Mesendoderm (in vitro differentiated cells): ENCODE results near the gene SLC11A2.

Experiments
- DNase-seq: peaks from one replicate; pipeline ENCODE4 v3.0.0; 2013
- H2AK5ac ChIP-seq: 2 replicates; pipeline ENCODE4 v1.6.1; 2013; ENCODE audit warnings: low read length, inconsistent platforms
- H2BK120ac ChIP-seq: 2 replicates; pipeline ENCODE4 v1.6.1; 2013; ENCODE audit warnings: low read depth, mild to moderate bottlenecking, low read length, moderate library complexity, mixed read lengths
- H2BK15ac ChIP-seq: replicated peaks from 2 replicates; pipeline ENCODE4 v1.6.1; 2013; ENCODE audit warnings: low read depth, mild to moderate bottlenecking, moderate library complexity
- H2BK5ac ChIP-seq: 2 replicates; pipeline ENCODE4 v1.6.1; 2013; ENCODE audit warnings: low read length, inconsistent platforms
- H3K18ac ChIP-seq: 2 replicates; pipeline ENCODE4 v1.6.1; 2013; ENCODE audit warnings: mild to moderate bottlenecking, low read length, mixed read lengths
- H3K23ac ChIP-seq: one replicate; pipeline ENCODE4 v1.6.1; 2013; ENCODE audit warnings: low read length
- H3K27ac ChIP-seq: 2 replicates; pipeline ENCODE4 v1.5.1; 2013; ENCODE audit warnings: low read depth, mild to moderate bottlenecking, inconsistent platforms, low read length, moderate library complexity
- H3K27me3 ChIP-seq: 2 replicates; pipeline ENCODE4 v1.6.1; 2013; ENCODE audit warnings: low read length, control low read depth, mild to moderate bottlenecking, inconsistent platforms; ENCODE audit not compliant: insufficient read depth, poor library complexity
- H3K36me3 ChIP-seq: 2 replicates; pipeline ENCODE4 v1.6.1; 2013; ENCODE audit warnings: low read length, inconsistent platforms; ENCODE audit not compliant: control insufficient read depth, insufficient read depth
- H3K4ac ChIP-seq: one replicate; pipeline ENCODE4 v1.6.1; 2013; ENCODE audit warnings: low read depth, mild to moderate bottlenecking, low read length, moderate library complexity
- H3K4me1 ChIP-seq: 2 replicates; pipeline ENCODE4 v1.6.1; 2013; ENCODE audit warnings: low read depth, low read length, inconsistent platforms; ENCODE audit not compliant: control insufficient read depth
- H3K4me2 ChIP-seq: 2 replicates; pipeline ENCODE4 v1.6.1; 2013; ENCODE audit warnings: low read length
- H3K4me3 ChIP-seq: 2 replicates; pipeline ENCODE4 v1.5.1; 2013; ENCODE audit warnings: mild to moderate bottlenecking, low read length
- H3K56ac ChIP-seq: one replicate; pipeline ENCODE4 v1.6.1; 2013; ENCODE audit warnings: low read length
- H3K79me1 ChIP-seq: 2 replicates; pipeline ENCODE4 v1.6.1; 2013; ENCODE audit warnings: low read length, inconsistent platforms
- H3K79me2 ChIP-seq: 2 replicates; pipeline ENCODE4 v1.6.1; 2013; ENCODE audit warnings: mild to moderate bottlenecking, low read length; ENCODE audit not compliant: control insufficient read depth, insufficient read depth
- H3K9ac ChIP-seq: 2 replicates; pipeline ENCODE4 v1.6.1; 2013; ENCODE audit warnings: low read length, inconsistent platforms
- H4K5ac ChIP-seq: one replicate; pipeline ENCODE4 v1.6.1; 2013; ENCODE audit warnings: low read length
- H4K8ac ChIP-seq: one replicate; pipeline ENCODE4 v1.6.1; 2013; ENCODE audit warnings: low read depth, mild to moderate bottlenecking, control low read depth, low read length, moderate library complexity
- WGBS: extraction: QIAGEN DNeasy Blood & Tissue Kit; methylation state at CpG from one replicate; pipeline ENCODE4 v1.1.7; 2013; ENCODE audit warnings: low lambda C conversion rate, missing lambda C conversion rate; ENCODE audit not compliant: insufficient coverage; ENCODE audit errors: extremely low coverage; 5-methylcytosine and 5-hydroxymethylcytosine counted together

The SLC11A2 gene

GRCh38 chr12:50936821-50937530 lies 89.2 kb downstream of the SLC11A2 start:
- Histone ChIP-seq H3K36me3 (no peaks in the 10 kb centered on the region), H3K18ac (no peak overlapping the region), H3K4me3 (no peak overlapping the region), H3K23ac (no peak overlapping the region), H3K27me3 (no peaks in the 10 kb centered on the region), H3K56ac (no peak overlapping the region), H2AK5ac (no peak overlapping the region), H3K4me2 (no peak overlapping the region), H4K8ac (no peak overlapping the region), H3K4ac (no peak overlapping the region), H2BK15ac (no peak overlapping the region), H3K79me1 (no peaks in the 10 kb centered on the region), H4K5ac (no peak overlapping the region), H3K4me1 (no peaks in the 10 kb centered on the region), H2BK5ac (no peak overlapping the region), H3K79me2 (no peaks in the 10 kb centered on the region), H3K27ac (no peak overlapping the region), H3K9ac (no peak overlapping the region), H2BK120ac (no peak overlapping the region)
- WGBS, result no CpG with 5 or more reads among the region's 9 CpGs
- no peak for DNase-seq

DNA sequence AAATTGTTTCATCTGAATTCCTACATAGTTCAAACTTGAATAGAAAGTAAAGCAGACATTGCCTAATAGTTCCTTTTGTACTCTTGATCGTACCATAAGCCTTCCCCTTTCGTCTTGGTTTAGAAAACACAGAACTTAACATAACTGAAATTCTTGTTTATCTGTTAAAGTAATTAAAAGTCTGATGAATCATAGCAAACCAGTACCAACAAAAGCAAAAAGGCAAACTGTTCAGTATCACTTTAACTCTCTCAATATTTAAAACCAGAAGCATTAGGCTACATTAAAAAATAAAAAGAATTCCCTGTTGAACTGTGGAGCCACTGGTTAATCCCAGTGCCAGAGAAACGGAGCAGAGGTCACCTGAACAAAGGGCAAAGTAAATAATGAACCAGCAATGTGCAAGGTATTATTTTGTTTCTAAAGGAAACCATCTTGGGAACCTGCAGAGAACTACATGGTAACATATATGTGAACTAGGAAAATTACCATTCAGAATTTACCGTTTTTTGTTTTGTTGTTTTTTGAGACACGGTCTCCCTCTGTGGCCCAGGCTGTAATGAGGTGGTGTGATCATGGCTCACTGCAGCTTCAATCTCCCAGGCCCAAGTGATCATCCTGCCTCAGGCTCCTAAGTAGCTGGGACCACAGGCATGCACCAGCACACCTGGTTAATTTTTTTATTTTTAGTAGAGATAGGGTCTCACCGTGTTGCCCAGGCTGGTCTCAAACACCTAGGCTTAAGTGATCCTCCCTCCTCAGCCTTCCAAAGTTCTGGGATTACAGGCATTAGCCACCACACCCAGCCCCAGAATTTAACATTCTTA lies 91.0 kb downstream of the SLC11A2 start:
- no peaks in the 10 kb centered on the region for H3K27me3 ChIP-seq
- H3K18ac ChIP-seq, result no peak overlapping the region
- H3K4me3 ChIP-seq, result no peak overlapping the region
- no peak overlapping the region for H3K23ac ChIP-seq
- H3K36me3 ChIP-seq, result no peaks in the 10 kb centered on the region
- H3K4me2 ChIP-seq, result no peak overlapping the region
- H3K56ac ChIP-seq, result no peak overlapping the region
- H3K4ac ChIP-seq, result no peak overlapping the region
- H4K5ac ChIP-seq, result no peak overlapping the region
- H2BK120ac ChIP-seq, result no peak overlapping the region
- H2BK15ac ChIP-seq, result no peak overlapping the region
- H3K79me2 ChIP-seq, result no peaks in the 10 kb centered on the region
- H2BK5ac ChIP-seq, result no peak overlapping the region
- H2AK5ac ChIP-seq, result no peak overlapping the region
- no peaks in the 10 kb centered on the region for H3K4me1 ChIP-seq
- WGBS, result no CpG with 5 or more reads among the region's 6 CpGs
- H3K79me1 ChIP-seq, result no peaks in the 10 kb centered on the region
- no peak overlapping the region for H4K8ac ChIP-seq
- no peak overlapping the region for H3K9ac ChIP-seq
- no peak for DNase-seq
- H3K27ac ChIP-seq, result no peak overlapping the region

DNA sequence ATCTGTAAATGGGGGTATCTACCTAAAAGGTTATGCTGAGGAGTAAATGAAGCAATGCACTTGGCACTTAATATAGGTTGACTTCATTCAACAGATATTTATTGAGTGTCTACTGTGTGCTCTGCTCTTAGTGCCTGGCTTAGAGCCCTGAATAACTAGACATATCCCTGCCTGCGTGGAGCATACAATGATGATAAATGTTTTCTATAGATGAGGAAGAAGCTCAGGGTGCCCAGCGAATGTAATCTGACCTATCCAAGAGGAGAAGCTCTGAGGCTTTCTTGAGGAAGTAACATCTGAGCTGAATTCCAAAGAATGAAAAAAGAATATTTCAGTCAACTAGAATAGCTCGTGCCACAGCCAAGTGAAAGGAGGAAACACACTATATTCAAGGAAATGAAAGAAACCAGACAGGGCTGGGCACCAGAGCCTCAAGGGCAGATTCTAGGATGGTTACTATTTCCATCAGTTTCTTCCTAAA lies 91.8 kb downstream of the SLC11A2 start:
- Histone ChIP-seq H2AK5ac (no peak overlapping the region), H3K4me2 (no peak overlapping the region), H4K5ac (no peak overlapping the region), H3K4me1 (no peaks in the 10 kb centered on the region), H3K4me3 (no peak overlapping the region), H3K36me3 (no peaks in the 10 kb centered on the region), H3K56ac (no peak overlapping the region), H3K79me1 (no peaks in the 10 kb centered on the region), H2BK5ac (no peak overlapping the region), H3K4ac (no peak overlapping the region), H3K23ac (no peak overlapping the region), H3K79me2 (no peaks in the 10 kb centered on the region), H4K8ac (no peak overlapping the region), H3K27ac (no peak overlapping the region), H2BK15ac (no peak overlapping the region), H2BK120ac (no peak overlapping the region), H3K18ac (no peak overlapping the region), H3K27me3 (no peaks in the 10 kb centered on the region), H3K9ac (no peak overlapping the region)
- no peak for DNase-seq
- WGBS, result no CpG with 5 or more reads among the region's 3 CpGs

DNA sequence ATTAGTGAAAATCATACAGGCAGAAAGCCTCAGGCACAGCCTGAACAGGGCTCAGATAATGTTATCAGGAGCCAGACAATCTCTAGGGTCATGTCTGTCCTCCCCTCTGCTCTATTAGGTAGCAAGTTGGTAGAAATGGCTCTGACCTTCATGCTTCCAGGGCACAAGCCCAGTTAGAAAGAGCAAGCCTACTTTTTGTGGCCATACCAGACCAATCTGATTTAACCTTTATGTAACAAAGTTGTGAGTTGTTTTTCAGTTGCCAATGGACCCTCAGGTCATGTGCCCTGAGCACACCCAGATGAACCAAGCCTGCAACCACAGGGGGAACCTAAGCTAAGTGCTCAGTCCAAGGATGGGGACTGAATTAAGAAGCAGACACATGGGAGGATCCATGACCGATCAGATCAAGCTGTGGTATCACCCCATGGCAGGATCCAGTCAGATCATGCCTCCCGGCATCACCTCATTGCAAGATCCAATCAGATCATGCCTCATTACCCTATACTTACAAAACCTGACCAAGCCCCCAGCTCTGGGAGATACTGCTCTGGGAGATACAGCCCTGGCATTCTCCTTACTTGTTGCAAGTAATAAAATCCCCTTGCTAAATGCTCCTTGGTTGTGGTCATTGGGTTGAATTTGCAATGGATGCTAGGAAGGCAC lies 92.6 kb downstream of the SLC11A2 start:
- H3K4me2 ChIP-seq, result no peak overlapping the region
- H3K56ac ChIP-seq, result no peak overlapping the region
- H3K27ac ChIP-seq, result no peak overlapping the region
- no peaks in the 10 kb centered on the region for H3K4me1 ChIP-seq
- H3K36me3 ChIP-seq, result no peaks in the 10 kb centered on the region
- H3K9ac ChIP-seq, result no peak overlapping the region
- H3K79me2 ChIP-seq, result no peaks in the 10 kb centered on the region
- no peak overlapping the region for H2BK15ac ChIP-seq
- no peak overlapping the region for H2AK5ac ChIP-seq
- H3K79me1 ChIP-seq, result no peaks in the 10 kb centered on the region
- no peak overlapping the region for H2BK5ac ChIP-seq
- H3K4me3 ChIP-seq, result no peak overlapping the region
- peak; percentile 72 for DNase-seq
- WGBS, result no CpG with 5 or more reads among the region's 2 CpGs
- no peak overlapping the region for H3K23ac ChIP-seq
- H2BK120ac ChIP-seq, result no peak overlapping the region
- H3K4ac ChIP-seq, result no peak overlapping the region
- H4K8ac ChIP-seq, result no peak overlapping the region
- no peak overlapping the region for H3K18ac ChIP-seq
- no peak overlapping the region for H4K5ac ChIP-seq
- no peaks in the 10 kb centered on the region for H3K27me3 ChIP-seq

DNA sequence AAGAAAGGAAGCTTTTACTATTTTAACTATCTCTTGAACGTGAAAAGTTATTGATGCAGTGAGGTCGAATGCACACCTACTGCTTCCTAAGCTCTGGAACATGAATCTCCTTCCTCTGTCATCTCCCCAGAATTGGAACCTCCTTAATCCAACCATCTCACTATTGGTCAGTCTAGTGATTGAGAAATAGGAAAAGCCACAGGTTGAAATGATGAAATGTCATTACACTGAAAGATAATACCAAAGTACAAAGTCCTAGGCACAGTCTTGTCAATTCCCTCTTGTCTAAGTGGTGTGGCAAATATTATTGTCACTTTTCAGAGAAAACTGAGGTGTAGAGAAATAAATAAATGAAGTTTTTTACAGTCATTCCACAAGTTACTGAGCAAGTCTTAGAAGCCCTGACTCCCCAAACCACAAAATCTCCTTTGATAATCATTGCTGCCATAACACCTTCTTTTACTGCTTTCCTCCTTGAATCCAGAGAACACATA lies 93.3 kb downstream of the SLC11A2 start:
- Histone ChIP-seq H2BK15ac (no peak overlapping the region), H2BK5ac (no peak overlapping the region), H3K4me1 (no peaks in the 10 kb centered on the region), H3K18ac (no peak overlapping the region), H3K79me1 (no peaks in the 10 kb centered on the region), H3K36me3 (no peaks in the 10 kb centered on the region), H3K56ac (no peak overlapping the region), H3K27me3 (no peaks in the 10 kb centered on the region), H3K79me2 (no peaks in the 10 kb centered on the region), H2AK5ac (no peak overlapping the region), H3K4me3 (no peak overlapping the region), H3K9ac (no peak overlapping the region), H4K5ac (no peak overlapping the region), H2BK120ac (no peak overlapping the region), H3K27ac (no peak overlapping the region), H4K8ac (no peak overlapping the region), H3K4ac (no peak overlapping the region), H3K4me2 (no peak overlapping the region), H3K23ac (no peak overlapping the region)
- no CpG with 5 or more reads among the region's 2 CpGs for WGBS
- no peak for DNase-seq
